C4-2B (cell line): ENCODE results near the gene PI4K2B.
A peak's percentile ranks its signal among the peaks of the same experiment; 100 is the strongest.
"Not testable (repeated sequence)": the region's sequence is repeated elsewhere in the genome, so short reads cannot be mapped to it uniquely, and the experiment has no call there.

Source experiments
- H3K27ac ChIP-seq: fragments of 450-650 bp; 2 replicates; pipeline ENCODE4 v1.5.1; 2017
- ZFX ChIP-seq: fragments of 450-650 bp; IDR thresholded peaks from 2 replicates; pipeline ENCODE4 v1.6.1; 2017
- TF ChIP-seq, protein P1 (sequence below): fragments of 450-650 bp; conservative IDR thresholded peaks from 2 replicates; pipeline ENCODE4 v1.5.1; 2017; ENCODE audit warnings: mild to moderate bottlenecking

The PI4K2B gene

DNA sequence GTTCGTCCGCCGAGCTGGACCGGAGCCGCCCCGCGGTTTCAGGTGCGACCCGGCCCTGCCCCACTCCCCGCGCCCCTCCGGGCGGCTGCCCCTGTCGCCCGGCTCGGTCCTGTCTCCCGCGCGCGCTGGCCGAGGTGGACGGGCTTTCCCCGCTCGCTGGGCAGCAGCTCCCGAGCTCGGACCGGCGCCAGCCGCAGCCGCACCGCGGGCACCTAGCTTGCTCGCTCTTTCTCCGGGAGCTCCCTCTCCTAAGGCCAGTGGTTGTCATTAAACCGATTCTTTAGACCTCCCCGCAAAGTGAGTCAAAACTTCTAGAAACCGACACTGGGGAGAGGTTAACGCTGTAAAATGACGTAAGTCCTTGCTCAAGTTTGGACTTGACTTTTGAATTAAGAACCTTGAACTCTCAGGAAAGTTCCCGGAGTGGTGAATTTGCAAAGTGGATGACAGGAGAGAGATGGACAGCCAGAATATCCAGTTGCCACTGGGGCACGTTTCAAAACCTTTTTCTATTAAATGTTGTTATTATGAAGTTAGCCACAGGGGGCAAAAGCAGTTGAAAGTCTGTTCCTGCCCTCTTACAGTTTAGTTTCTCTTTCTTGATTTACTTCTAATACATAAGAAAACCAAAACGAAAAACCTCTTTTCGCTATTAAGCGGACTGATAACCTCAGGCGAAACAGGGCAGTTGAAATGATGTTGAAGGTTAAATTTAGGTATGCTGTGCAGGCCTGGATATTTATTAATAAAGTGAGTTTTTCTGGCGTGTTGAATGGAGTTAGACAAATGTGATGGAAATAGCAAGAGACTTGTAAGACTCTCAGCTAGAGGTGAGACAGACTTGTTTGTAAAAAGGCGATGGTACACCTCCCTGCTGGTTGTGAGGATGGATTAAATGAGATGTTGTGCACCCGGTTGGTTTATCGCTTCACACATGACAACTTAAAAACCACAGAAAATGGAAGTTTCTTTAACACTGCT, 847 bp downstream of the PI4K2B start:
- H3K27ac ChIP-seq = peak overlapping the region; percentile 98
- TF ChIP-seq, protein P1, sequence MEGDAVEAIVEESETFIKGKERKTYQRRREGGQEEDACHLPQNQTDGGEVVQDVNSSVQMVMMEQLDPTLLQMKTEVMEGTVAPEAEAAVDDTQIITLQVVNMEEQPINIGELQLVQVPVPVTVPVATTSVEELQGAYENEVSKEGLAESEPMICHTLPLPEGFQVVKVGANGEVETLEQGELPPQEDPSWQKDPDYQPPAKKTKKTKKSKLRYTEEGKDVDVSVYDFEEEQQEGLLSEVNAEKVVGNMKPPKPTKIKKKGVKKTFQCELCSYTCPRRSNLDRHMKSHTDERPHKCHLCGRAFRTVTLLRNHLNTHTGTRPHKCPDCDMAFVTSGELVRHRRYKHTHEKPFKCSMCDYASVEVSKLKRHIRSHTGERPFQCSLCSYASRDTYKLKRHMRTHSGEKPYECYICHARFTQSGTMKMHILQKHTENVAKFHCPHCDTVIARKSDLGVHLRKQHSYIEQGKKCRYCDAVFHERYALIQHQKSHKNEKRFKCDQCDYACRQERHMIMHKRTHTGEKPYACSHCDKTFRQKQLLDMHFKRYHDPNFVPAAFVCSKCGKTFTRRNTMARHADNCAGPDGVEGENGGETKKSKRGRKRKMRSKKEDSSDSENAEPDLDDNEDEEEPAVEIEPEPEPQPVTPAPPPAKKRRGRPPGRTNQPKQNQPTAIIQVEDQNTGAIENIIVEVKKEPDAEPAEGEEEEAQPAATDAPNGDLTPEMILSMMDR = peak; percentile 53
- peak; percentile 35; the same call in 1 of the 2 replicates for TF ChIP-seq ZFX

DNA sequence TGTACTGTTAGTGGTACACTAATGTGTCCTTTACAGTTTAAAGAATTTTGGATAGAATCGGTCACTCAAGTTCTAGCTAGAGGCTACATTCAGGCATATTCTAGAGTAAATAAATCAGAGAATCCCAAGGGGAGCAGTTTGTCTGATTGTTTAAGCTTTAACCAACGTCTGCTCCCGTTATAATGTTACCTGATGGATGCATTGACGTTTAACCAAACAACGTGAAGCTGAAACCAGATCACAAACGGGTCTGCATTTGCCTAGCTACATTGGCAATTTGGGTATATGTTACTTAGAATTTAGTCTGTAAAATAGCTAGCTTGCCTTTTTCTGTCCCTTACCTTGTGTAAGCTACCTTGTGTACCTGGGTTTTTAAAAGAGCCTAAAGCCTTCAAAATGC, 1.6 kb downstream of the PI4K2B start:
- no peak for TF ChIP-seq ZFX
- TF ChIP-seq, protein P1 = no peak
- no peak overlapping the region for H3K27ac ChIP-seq

DNA sequence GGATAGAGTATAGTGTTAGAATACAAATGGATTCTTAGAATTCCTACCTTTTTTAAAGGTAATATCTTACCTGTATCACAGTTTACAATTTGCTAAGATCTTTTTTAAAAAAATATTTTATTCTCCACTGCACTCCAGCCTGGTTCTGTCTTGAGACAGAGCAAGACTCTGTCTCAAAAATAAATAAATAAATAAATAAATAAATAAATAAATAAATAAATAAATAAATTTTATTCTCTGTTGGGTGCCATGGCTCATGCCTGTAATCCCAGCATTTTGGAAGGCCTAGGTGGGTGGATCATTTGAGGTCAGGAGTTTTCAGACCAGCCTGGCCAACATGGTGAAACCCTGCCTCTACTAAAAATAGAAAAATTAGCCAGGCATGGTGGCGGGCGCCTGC, 2.2 kb downstream of the PI4K2B start:
- not testable (repeated sequence) for H3K27ac ChIP-seq

DNA sequence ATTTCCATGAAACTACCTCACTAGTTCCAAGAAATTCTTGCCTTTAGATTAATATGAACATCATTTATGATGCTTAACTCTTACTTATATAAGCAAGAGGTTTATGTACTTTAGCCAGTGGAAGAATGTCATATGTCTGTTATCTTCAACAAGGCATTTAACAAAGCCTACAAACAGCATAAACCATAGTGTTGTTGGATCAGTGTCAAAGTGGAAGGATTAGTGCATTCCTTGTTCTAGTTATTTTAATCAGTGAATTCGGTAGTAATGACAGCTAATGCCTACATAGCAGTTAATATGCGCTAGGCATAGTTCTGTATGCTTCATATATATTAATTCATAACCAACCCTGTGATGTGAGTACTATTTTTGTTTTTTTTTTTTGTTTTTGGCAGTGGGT, 3.1 kb downstream of the PI4K2B start:
- TF ChIP-seq, protein P1 = no peak
- no peak for TF ChIP-seq ZFX
- no peak overlapping the region for H3K27ac ChIP-seq

DNA sequence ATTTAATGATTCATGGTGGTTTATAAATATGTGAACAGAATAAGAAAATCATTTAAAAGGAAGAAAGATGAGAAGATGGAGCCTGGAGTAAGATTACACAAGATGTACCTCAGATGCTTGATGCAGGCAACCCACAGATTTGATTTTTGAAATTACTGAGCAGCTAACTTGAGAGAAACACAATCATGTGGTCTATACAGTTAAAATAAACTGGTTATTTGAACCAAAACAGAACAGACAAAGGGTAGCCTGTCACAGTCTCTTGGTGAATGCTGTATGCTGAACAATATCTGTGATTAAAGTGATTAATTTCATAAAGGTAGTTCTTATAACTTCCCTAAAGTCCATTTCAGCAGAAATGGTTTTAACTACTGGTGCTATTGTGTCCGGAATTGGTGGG, 4.2 kb downstream of the PI4K2B start:
- H3K27ac ChIP-seq = no peak overlapping the region
- TF ChIP-seq ZFX = no peak
- TF ChIP-seq, protein P1 = no peak

- not testable (repeated sequence) for H3K27ac ChIP-seq
These were observed 5.7 kb downstream of the PI4K2B start for GRCh38 chr4:25239528-25239927.

DNA sequence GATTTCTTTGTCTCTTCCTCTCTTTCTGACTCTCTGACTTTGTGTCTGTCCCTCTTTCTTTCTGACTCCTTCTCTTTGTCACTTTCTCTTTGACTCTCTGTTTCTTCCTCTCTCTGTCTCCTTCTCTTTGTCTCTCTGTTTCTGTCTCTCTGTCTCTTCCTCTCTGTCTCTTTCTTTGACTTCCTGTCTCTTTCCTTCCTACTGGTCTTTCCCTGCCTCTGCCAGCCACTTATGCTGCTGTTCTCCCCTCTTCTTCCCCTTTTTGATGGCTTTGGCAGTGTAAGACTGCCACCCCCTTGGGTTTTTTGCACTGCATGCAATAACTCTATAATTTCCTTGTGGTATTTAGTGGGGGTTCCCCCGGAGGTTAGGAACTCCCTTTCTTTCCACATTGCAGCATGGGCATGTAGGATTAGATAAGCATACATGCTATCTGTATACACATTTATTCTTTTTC, 6.9 kb downstream of the PI4K2B start:
- not testable (repeated sequence) for H3K27ac ChIP-seq

DNA sequence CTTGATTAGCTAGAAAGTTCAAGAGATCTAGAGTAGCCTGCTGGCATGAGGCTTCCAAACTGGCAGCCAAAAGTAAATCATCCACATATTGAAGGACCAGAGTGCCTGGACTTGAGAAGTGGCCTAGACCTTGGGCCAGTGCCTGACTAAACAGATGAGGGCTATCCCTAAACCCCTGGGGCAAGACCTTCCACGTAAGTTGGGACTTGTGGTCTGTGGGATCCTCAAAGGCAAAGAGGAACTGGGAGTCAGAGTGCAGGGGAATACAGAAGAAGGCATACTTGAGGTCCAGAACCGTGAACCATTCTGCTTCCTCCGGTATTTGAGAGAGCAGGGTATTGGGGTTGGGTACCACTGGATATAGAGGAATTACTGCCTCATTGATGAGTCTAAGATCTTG, 8.4 kb downstream of the PI4K2B start:
- not testable (repeated sequence) for H3K27ac ChIP-seq

- no peak overlapping the region for H3K27ac ChIP-seq
- TF ChIP-seq ZFX = no peak
- TF ChIP-seq, protein P1 = no peak
These were observed 11.3 kb downstream of the PI4K2B start for GRCh38 chr4:25245181-25245580.
